Smooth muscle cell of the brain vasculature (primary cell): ENCODE results near the gene TTC9B.
"Not testable (repeated sequence)": the region's sequence is repeated elsewhere in the genome, so short reads cannot be mapped to it uniquely, and the experiment has no call there.

ENCODE experiments used
- DNase-seq: peaks from one replicate; pipeline ENCODE4 v3.0.0-alpha.2; 2012; ENCODE audit warnings: low read depth, low spot score

TTC9B gene

DNA sequence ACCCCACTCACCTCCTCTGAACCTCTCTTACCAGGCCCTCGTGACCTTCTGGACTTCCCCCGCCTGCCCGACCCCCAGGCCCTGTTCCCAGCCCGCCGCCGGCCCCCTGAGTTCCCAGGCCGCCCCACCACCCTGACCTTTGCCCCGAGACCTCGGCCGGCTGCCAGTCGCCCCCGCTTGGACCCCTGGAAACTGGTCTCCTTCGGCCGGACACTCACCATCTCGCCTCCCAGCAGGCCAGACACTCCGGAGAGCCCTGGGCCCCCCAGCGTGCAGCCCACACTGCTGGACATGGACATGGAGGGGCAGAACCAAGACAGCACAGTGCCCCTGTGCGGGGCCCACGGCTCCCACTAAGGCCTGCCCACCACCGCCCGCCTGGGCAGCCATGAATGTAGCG is 3.2 kb downstream of the TTC9B start:
- no peak for DNase-seq

DNA sequence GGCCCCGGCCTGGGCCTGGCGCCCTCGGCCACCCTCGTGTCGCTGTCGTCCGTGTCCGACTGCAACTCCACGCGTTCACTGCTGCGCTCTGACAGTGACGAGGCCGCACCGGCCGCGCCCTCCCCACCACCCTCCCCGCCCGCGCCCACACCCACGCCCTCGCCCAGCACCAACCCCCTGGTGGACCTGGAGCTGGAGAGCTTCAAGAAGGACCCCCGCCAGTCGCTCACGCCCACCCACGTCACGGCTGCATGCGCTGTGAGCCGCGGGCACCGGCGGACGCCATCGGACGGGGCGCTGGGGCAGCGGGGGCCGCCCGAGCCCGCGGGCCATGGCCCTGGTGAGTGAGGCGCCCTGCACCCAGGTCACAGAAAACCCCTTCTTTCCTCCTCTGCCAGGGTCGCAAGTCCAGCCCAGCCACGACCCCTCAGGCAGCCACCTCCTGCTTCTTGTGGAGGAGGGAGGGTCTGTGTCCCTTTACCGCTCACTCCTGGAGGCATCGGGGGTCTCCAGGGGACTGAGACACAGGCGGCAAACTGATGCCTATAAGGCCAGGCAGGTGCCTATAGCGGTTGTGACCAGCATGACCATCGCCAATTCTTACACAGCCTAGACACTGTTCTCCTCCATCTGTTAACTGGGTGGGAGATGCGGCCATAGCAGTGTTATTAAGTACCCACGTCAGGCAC is 4.2 kb downstream of the TTC9B start:
- DNase-seq = no peak

DNA sequence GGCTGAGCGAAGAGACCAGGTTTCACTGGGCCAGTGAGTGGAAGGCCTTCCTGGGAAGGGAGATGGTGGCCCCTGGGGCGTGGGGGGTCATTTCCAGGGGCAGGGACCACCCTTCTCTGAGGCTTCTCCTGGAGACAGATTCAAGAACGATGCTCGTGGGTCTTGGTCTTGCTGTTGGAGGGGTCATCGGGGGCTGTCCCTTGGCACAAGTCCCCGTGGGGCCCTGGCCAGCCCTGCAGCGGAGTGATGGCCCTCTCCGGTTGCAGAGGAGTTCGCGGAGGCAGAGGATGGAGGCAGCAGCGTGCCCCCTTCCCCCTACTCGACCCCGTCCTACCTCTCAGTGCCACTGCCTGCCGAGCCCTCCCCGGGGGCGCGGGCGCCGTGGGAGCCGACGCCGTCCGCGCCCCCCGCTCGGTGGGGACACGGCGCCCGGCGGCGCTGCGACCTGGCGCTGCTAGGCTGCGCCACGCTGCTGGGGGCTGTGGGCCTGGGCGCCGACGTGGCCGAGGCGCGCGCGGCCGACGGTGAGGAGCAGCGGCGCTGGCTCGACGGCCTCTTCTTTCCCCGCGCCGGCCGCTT is 4.8 kb downstream of the TTC9B start:
- DNase-seq = no peak

- no peak for DNase-seq
Observed at GRCh38 chr19:40210889-40211288, 7.3 kb downstream of the TTC9B start.

- no peak for DNase-seq
Observed at GRCh38 chr19:40208602-40209001, 9.6 kb downstream of the TTC9B start.

DNA sequence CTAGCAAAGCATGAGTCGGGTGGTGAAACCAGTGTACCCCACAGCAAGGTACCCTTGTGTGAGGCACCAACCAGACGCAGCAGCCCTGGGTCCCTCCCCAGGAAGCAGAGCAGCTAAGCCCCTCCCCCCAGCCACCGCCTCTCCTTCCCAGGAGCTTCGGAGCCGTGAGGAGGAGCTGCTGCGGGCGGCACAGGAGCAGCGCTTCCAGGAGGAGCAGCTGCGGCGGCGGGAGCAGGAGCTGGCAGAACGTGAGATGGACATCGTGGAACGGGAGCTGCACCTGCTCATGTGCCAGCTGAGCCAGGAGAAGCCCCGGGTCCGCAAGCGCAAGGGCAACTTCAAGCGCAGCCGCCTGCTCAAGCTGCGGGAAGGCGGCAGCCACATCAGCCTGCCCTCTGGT is 12.4 kb downstream of the TTC9B start:
- DNase-seq = no peak

DNA sequence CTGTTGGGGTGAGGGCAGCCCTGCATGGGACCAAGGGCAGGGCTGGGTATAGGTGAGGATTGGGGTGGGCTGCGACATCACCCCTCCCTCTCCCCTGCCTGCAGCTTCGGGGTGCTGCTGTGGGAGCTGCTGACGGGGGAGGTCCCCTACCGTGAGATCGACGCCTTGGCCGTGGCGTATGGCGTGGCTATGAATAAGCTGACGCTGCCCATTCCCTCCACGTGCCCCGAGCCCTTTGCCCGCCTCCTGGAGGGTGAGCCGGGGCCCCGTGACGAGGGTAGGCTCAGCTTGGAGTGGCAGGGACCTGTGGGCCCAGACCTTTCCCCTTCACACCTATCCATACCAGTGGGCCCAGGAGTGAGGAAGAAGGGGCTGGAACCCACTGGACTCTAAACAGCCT is 13.8 kb downstream of the TTC9B start:
- DNase-seq = no peak

- no peak for DNase-seq
Observed at GRCh38 chr19:40200341-40201099, 17.7 kb downstream of the TTC9B start.

DNA sequence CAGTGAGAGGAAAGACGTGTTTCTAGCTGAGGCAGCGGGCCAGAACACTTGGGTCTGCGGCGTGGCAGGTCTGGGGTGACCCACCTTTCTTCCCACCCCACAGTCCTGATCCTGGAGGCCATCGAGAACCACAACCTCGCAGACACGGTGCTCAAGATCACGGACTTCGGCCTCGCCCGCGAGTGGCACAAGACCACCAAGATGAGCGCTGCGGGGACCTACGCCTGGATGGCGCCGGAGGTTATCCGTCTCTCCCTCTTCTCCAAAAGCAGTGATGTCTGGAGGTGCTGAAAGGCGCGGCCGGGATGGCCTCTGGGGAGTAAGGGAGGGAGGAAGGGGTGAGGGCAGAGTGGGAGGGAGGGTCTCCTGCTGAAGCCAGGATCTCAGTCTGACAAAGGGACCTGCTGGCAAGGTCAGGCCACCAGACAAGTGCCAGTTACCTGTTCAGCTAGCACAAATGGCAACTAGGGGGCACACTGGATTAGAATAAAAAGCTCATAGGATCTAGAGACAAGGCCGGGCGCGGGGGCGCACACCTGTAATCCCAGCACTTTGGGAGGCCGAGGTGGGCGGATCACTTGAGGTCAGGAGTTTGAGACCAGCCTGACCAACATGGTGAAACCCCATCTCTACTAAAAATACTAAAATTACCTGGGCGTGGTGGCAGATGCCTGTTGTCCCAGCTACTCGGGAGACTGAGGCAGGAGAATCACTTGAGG is 19.8 kb downstream of the TTC9B start:
- no peak for DNase-seq

GRCh38 chr19:40193587-40193849 is 24.7 kb downstream of the TTC9B start:
- DNase-seq = no peak

- no peak for DNase-seq
Observed at GRCh38 chr19:40192758-40193586, 25.2 kb downstream of the TTC9B start.

DNA sequence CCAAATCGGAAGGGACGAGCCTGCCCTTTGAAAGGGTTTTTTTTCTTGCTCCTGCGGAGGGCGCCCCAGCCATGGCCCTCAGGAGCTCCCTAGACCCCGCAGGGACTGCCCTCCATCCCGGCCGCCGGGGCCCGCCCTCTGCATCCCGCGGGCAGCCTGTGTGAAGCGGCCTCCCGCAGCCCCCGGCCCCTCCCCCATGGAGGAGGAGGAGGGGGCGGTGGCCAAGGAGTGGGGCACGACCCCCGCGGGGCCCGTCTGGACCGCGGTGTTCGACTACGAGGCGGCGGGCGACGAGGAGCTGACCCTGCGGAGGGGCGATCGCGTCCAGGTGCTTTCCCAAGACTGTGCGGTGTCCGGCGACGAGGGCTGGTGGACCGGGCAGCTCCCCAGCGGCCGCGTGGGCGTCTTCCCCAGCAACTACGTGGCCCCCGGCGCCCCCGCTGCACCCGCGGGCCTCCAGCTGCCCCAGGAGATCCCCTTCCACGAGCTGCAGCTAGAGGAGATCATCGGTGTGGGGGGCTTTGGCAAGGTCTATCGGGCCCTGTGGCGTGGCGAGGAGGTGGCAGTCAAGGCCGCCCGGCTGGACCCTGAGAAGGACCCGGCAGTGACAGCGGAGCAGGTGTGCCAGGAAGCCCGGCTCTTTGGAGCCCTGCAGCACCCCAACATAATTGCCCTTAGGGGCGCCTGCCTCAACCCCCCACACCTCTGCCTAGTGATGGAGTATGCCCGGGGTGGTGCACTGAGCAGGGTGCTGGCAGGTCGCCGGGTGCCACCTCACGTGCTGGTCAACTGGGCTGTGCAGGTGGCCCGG is 26.1 kb downstream of the TTC9B start:
- DNase-seq = no peak

DNA sequence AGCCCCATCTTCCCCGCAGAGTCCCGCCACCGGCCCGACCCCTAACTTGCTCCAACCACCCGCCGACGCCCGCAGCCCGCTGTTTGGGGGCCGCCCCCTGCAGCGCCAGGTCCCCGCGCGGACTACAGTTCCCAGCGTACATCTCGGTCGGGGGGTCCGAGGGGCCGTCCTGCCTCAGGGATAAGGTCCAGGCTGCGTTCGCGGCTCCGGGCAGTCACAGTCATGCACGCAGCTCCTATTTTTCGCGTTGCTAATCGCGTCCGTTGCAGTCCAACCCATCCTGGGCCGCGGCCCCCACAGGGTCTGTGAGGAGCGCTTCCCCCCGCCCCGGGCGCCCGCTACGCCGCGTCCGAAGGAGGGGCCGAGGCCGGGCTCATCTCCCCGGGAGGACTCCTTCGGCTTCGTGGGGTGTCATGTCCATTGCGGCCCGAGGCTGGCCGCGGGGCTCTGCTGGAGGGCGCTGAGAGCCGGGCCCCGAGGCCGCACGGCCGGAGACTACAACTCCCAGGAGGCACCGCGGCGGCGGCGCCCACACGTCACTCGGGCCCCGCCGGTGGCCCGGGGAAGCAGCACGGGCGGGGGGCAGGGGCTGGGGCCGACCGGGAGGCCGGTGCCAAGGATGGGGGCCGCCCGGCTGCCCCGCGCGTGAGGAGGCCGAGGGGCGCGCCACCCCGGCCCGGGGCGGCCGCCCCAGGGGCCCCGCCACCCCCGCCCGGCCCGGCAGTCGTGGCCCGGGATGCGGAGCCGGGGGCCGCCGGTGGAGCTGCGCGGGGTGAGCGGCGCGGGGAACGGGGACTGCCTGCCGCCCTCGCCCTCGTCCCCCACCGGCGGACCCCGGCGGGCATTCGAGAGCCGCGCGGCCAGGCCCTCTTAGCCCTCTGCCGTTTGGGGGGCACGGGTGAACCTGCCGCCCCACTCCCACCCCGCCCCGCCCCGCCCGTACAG is 27.0 kb downstream of the TTC9B start, which contains the start of gene MAP3K10:
Gene MAP3K10, plus strand, starts transcription at position 536 of the 945 bp plus-strand sequence. CDS start 606 bp downstream, outside the sequence.
- no peak for DNase-seq

DNA sequence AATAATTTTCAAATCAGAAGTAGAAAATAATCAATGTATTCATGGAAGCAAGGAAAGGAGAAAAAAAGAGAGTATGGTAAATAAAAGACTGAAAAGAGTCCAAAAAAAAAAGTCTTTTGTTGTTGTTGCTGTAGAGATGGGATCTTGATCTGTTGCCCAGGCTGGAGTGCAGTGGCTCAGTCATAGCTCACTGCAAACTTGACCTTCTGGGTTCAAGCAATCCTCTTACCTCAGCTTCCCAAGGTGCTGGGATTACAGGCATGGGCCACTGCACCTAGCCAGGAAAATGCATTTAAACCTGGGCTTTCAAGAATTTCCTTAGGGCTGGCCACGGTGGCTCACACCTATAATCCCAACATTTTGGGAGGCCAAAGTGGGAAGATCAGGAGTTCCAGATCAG is 33.9 kb downstream of the TTC9B start:
- DNase-seq = no peak

DNA sequence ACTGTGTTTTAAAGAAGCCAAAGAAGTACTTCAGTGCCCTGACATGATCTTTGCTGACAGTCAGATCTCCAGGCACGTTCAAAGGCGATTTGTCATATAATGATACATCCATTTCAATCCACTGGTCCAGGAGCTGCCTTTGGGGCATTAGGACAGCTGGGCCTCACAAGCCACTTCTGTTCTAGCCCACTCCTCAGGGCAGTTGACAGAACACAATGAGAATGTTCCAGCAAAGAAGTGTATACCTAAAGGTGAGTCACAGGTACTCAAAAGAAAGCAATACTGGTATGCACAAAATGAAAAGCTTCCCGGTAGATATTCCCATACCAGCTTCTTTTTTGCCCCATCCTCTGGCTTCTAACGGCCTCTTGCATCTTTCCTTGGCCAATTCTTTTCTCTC is 39.4 kb downstream of the TTC9B start:
- DNase-seq = no peak

- DNase-seq = no peak
Observed at GRCh38 chr19:40177286-40178070, 40.7 kb downstream of the TTC9B start.

- no peak for DNase-seq
Observed at GRCh38 chr19:40175820-40176219, 42.4 kb downstream of the TTC9B start.

GRCh38 chr19:40174092-40174491 is 44.1 kb downstream of the TTC9B start:
- no peak for DNase-seq

GRCh38 chr19:40171293-40171692 is 46.9 kb downstream of the TTC9B start:
- not testable (repeated sequence) for DNase-seq
